ENCODE results near the gene SORBS1. TPM values are rescaled to one million over a fixed set of nuclear protein-coding genes. Genes with fewer than 3 reads are reported as not detected.

The SORBS1 gene
- total RNA-seq, 4 donors from 2014 or later: 35.1 to 53.1 (median 43.3) TPM

DNA sequence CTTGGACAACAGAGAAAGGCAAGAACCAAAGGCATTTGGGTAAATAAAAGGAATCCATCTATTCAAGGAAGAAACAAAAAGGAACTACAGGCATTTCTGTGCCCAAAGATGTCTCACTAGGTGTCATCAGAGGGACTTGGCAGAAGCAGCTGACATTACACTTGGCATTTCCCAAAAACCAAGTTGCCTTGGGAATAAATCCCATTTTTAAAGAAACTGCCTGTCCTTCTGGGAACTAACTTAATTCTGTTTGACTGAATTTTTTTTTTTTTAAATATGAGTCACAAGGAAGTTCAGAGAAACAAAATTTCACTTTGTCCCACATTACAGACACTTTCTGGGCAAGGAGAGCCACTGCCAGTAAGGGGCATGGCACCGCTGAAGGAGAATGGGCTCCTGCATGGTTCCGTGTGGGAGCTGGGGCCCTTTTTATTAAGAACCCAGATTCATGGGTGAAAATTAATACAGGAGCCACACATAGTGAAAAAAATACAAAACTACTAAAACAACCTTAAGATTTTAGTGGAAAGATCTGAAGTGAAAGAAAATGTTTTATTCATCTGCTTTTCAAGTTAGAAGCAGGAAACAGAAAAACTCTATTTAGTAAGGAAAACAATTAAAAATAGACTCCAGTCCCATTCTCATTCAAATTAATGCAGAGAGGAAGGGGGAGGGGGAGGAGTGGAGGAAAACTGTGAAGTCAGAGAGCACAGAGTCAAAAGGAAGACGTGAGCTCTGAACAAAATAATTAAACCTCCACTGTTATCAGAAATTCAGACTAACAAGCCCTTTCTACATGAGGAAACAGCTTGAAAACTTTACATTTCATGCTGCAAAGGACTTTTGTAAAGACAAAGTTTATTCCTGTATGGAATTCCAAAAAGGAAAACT, 151.9 kb downstream of the SORBS1 start:
- H3K4me3 ChIP-seq (ENCODE audit: low read depth, poor library complexity, severe bottlenecking): no peak overlapping the region
- intact Hi-C loops (cut with DNase I; ENCODE audit: low total_unique reads): no loop called here
- TF ChIP-seq POLR2A (IDR thresholded peaks at IDR 0.05): no peak
- TF ChIP-seq, protein P1, sequence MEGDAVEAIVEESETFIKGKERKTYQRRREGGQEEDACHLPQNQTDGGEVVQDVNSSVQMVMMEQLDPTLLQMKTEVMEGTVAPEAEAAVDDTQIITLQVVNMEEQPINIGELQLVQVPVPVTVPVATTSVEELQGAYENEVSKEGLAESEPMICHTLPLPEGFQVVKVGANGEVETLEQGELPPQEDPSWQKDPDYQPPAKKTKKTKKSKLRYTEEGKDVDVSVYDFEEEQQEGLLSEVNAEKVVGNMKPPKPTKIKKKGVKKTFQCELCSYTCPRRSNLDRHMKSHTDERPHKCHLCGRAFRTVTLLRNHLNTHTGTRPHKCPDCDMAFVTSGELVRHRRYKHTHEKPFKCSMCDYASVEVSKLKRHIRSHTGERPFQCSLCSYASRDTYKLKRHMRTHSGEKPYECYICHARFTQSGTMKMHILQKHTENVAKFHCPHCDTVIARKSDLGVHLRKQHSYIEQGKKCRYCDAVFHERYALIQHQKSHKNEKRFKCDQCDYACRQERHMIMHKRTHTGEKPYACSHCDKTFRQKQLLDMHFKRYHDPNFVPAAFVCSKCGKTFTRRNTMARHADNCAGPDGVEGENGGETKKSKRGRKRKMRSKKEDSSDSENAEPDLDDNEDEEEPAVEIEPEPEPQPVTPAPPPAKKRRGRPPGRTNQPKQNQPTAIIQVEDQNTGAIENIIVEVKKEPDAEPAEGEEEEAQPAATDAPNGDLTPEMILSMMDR (IDR thresholded peaks at IDR 0.05): no peak
- peak in 1 of 2 donors; percentile 84 for DNase-seq (ENCODE audit: low spot score in 2 of 2)
- WGBS, 2 donors: 38 to 55% methylated on average over 3 of the region's 3 CpGs

DNA sequence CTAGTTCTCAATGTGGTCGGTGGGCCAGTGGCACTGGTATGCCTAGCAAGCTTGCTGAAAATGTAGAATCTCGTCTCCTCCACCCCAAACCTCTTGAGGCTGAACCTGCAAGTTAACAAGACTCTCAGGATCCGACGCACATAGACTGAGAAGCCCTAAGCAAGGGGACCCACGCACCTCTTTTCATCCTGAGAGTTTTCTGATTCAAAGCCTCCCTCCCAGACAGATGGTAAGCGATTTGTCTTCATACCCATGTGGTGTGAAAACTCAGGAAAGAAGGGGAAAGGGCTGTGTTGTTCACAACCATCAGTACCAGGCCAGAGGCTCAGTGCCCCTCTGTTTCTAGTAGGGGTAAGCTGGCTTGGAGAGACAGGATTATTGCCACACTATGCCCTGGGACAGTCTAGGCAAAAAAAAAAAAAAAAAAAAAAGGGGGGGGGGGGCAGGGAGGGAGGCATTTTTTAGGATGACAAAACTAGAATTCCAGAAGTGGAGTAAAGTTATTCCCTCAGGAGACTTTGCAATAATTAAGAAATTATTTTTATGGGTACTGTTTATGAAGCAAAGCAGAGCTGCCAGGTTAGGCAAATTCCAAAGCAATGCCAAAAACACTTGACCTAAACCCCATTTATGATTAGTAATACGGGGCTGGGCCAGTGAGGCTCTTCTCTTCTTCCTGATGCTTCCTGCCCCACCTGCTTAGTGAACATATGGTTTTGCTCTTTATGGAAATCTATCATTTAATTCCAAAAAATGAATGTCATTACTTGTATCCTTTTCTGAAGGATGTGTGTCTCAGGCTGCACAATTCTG, 152.8 kb downstream of the SORBS1 start:
- DNase-seq (ENCODE audit: low spot score in 2 of 2): peak; percentile 40 to 78
- WGBS, 2 donors: 77 to 78% methylated on average over 7 of the region's 7 CpGs
- TF ChIP-seq, protein P1 (IDR thresholded peaks at IDR 0.05): no peak
- no peak for TF ChIP-seq POLR2A (IDR thresholded peaks at IDR 0.05)
- no peak overlapping the region for H3K4me3 ChIP-seq (ENCODE audit: low read depth, poor library complexity, severe bottlenecking)
- intact Hi-C loops (cut with DNase I; ENCODE audit: low total_unique reads): no loop called here

- TF ChIP-seq, protein P1 (IDR thresholded peaks at IDR 0.05): no peak
- TF ChIP-seq POLR2A (IDR thresholded peaks at IDR 0.05): no peak
- intact Hi-C loops (cut with DNase I; ENCODE audit: low total_unique reads): no loop called here
- no peak overlapping the region for H3K4me3 ChIP-seq (ENCODE audit: low read depth, poor library complexity, severe bottlenecking)
- peak in 1 of 2 donors; percentile 63 for DNase-seq (ENCODE audit: low spot score in 2 of 2)
- 92 to 97% methylated on average over 7 of the region's 7 CpGs for WGBS, 2 donors
Measured at GRCh38 chr10:95407546-95407945, 153.6 kb downstream of the SORBS1 start.

DNA sequence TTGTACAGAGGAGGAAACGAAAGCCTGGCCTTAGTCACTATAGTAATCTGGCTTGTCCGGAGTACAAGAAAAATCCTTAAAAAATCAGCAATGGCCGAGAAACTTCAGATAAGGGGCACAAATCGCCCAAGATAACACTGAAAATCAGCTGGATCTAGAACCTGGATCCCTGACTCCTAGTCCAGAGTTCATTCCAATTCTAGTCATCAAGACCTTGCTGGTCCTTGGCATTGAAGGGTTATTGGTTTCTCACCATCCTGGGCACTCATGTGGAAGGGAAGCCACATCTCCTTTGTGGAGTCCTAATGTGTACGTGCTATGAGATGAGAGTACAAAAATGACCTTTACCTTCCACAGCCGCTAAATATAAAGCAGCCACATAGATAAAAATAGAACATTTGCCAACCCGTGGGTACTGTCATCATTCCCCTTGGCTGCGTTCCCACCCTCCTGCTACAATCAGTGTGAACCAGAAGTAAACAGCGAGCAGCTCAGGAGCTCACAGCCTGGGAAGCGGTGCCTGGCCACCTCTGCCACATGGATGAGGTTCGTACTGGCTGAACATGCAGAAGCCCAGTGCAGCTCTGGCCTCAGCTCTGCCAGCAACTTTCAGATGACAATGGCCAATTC, 154.4 kb downstream of the SORBS1 start:
- intact Hi-C loops (cut with DNase I; ENCODE audit: low total_unique reads): no loop called here
- peak in 1 of 2 donors; percentile 88 for DNase-seq (ENCODE audit: low spot score in 2 of 2)
- WGBS, 2 donors: 70 to 78% methylated on average over 11 of the region's 11 CpGs

DNA sequence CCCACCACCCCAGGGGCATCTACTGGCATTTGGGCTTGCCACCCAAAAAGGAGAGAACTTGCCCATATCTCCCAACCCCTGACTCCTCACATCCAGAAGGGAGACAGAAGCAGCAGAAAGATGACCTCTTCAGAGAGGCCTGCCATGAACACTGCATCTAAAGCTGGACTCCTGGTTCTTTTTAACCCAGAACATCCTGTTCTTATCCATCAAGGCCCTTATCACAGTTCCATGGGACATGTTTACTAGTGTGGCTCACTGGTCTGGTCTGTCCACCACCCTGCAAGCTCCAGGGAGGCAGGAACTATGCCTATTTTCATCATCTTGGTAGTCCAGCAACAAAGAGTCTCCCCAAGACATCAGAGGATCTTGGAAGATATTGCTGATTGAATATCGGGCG, 155.5 kb downstream of the SORBS1 start:
- WGBS, 2 donors: 63 to 95% methylated on average over 2 of the region's 2 CpGs
- peak in 1 of 2 donors; percentile 37 for DNase-seq (ENCODE audit: low spot score in 2 of 2)

More for the DNA sequence above, 154.4 kb downstream of the SORBS1 start:
- TF ChIP-seq, protein P1 (IDR thresholded peaks at IDR 0.05): no peak
- TF ChIP-seq POLR2A (IDR thresholded peaks at IDR 0.05): no peak
- no peak overlapping the region for H3K4me3 ChIP-seq (ENCODE audit: low read depth, poor library complexity, severe bottlenecking)

More for the DNA sequence above, 155.5 kb downstream of the SORBS1 start:
- intact Hi-C loops (cut with DNase I; ENCODE audit: low total_unique reads): no loop called here
- H3K4me3 ChIP-seq (ENCODE audit: low read depth, poor library complexity, severe bottlenecking): no peak overlapping the region
- no peak for TF ChIP-seq POLR2A (IDR thresholded peaks at IDR 0.05)
- TF ChIP-seq, protein P1 (IDR thresholded peaks at IDR 0.05): no peak
